Vagina (tissue), 2 donors: ENCODE measurements around the gene YWHAB. TPM values are rescaled to one million over a fixed set of nuclear protein-coding genes. Genes with fewer than 3 reads are reported as not detected.

Experiments
- DNase-seq, 2 donors: peaks; one replicate each; pipeline ENCODE4 v3.0.0-alpha.2; 2017; ENCODE audit errors: extremely low spot score in 2 of 2
- H3K27ac ChIP-seq: fragments of 200-600 bp; sonication (generic); one replicate; pipeline ENCODE4 v1.5.1; 2019
- H3K27me3 ChIP-seq: fragments of 200-600 bp; sonication (generic); one replicate; pipeline ENCODE4 v1.5.1; 2019
- H3K36me3 ChIP-seq, 2 donors: fragments of 200-600 bp; sonication (generic); one replicate each; pipeline ENCODE4 v1.5.1; 2017 to 2019
- H3K4me1 ChIP-seq: fragments of 200-600 bp; sonication (generic); one replicate; pipeline ENCODE4 v1.5.1; 2019
- H3K4me3 ChIP-seq, 2 donors: fragments of 200-600 bp; sonication (generic); 1 replicate in 1 of 2; 2 replicates in 1 of 2; pipeline ENCODE4 v1.5.1; 2016 to 2019
- H3K9me3 ChIP-seq: fragments of 200-600 bp; sonication (generic); one replicate; pipeline ENCODE4 v1.5.1; 2019
- POLR2A ChIP-seq, 2 donors: fragments of 450-650 bp; IDR thresholded peaks; one replicate each; pipeline ENCODE4 v1.6.1; 2017; ENCODE audit warnings: antibody characterized with exemption in 2 of 2, mild to moderate bottlenecking in 2 of 2, moderate library complexity in 2 of 2
- POLR2AphosphoS5 ChIP-seq, 2 donors: sonication (generic); formaldehyde crosslinking; IDR thresholded peaks; one replicate each; pipeline ENCODE4 v1.9.0; 2017; ENCODE audit warnings: antibody characterized with exemption in 2 of 2, mild to moderate bottlenecking in 2 of 2, low read depth in 1 of 2; ENCODE audit not compliant: insufficient read depth in 1 of 2
- intact Hi-C: fragments of 100-400 bp; cut with DNase I; formaldehyde crosslinking; loops from one replicate; pipeline ENCODE4 v1.15.1; 2023
- total RNA-seq: library from RNA; depleted of rRNA; stranded (reverse); fragments of >200 nt; gene quantifications from one replicate; pipeline ENCODE4 v1.2.3, GENCODE V29; 2016
- TF ChIP-seq, protein P1 (sequence below), 3 experiments: fragments of 450-650 bp in 2 of 3; fragments of 200-600 bp in 1 of 3; sonication (generic) in 1 of 3; IDR thresholded peaks; one replicate each; pipeline ENCODE4 v1.5.1; 2017 to 2019; ENCODE audit warnings: antibody characterized with exemption in 3 of 3, mild to moderate bottlenecking in 2 of 3, moderate library complexity in 2 of 3

The YWHAB gene
- total RNA-seq, 1 donor from 2014 or later = 87.4 TPM

DNA sequence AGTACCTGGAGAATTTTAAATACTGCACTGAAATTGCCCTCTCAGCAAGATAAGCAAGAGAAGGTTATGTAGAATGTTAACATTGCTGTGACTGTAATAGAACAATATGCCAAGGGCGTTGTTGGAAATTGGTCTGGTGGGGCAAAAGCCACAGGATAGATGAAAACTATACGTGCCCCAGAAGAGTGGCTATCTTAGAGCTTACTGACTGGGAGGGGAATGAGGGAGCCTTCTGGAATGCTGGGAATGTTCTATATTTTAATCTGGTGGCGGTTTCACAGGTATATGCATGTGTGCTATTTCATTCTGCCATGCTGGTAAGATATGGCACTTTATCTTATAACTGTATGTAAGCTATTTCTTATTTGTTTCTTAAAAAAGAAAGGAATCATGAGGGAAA is 35.2 kb upstream of the YWHAB start:
- Histone ChIP-seq H3K27me3 (no peaks in the 10 kb centered on the region), H3K4me3 (no peak overlapping the region), H3K27ac (no peak overlapping the region), H3K4me1 (no peaks in the 10 kb centered on the region), H3K36me3 (no peaks in the 10 kb centered on the region), H3K9me3 (no peaks in the 10 kb centered on the region)
- TF ChIP-seq POLR2A (IDR thresholded peaks at IDR 0.05) = no peak
- TF ChIP-seq, protein P1, sequence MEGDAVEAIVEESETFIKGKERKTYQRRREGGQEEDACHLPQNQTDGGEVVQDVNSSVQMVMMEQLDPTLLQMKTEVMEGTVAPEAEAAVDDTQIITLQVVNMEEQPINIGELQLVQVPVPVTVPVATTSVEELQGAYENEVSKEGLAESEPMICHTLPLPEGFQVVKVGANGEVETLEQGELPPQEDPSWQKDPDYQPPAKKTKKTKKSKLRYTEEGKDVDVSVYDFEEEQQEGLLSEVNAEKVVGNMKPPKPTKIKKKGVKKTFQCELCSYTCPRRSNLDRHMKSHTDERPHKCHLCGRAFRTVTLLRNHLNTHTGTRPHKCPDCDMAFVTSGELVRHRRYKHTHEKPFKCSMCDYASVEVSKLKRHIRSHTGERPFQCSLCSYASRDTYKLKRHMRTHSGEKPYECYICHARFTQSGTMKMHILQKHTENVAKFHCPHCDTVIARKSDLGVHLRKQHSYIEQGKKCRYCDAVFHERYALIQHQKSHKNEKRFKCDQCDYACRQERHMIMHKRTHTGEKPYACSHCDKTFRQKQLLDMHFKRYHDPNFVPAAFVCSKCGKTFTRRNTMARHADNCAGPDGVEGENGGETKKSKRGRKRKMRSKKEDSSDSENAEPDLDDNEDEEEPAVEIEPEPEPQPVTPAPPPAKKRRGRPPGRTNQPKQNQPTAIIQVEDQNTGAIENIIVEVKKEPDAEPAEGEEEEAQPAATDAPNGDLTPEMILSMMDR (IDR thresholded peaks at IDR 0.05) = no peak
- TF ChIP-seq POLR2AphosphoS5 (IDR thresholded peaks at IDR 0.05; ENCODE audit: insufficient read depth in 1 of 2, low read depth in 1 of 2) = no peak
- DNase-seq = no peak
- intact Hi-C loops = no loop called here

DNA sequence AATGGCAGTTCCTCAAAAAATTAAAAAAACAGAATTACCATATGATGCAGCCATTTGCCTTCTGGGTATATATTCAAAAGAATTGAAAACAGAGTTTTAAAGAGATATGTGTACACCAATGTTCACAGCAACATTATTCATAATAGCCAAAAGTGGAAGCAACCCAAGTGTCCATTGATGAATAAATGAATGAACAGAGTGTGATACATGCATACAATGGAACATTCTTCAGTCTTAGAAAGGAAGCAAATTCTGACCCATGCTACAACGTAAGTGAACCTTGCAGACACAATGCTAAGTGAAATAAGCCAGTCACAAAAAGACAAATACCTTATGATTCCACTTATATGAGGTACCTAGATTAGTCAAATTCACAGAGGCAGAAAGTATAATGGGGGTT is 34.7 kb upstream of the YWHAB start:
- no peak overlapping the region for H3K4me3 ChIP-seq
- TF ChIP-seq POLR2A (IDR thresholded peaks at IDR 0.05) (no peak), POLR2AphosphoS5 (IDR thresholded peaks at IDR 0.05; ENCODE audit: insufficient read depth in 1 of 2, low read depth in 1 of 2) (no peak)
- TF ChIP-seq, protein P1 (IDR thresholded peaks at IDR 0.05) = no peak
- H3K27me3 ChIP-seq = no peaks in the 10 kb centered on the region
- no peaks in the 10 kb centered on the region for H3K36me3 ChIP-seq
- no peak for DNase-seq
- H3K27ac ChIP-seq = no peak overlapping the region
- intact Hi-C loops = no loop called here
- H3K4me1 ChIP-seq = no peaks in the 10 kb centered on the region
- no peaks in the 10 kb centered on the region for H3K9me3 ChIP-seq

DNA sequence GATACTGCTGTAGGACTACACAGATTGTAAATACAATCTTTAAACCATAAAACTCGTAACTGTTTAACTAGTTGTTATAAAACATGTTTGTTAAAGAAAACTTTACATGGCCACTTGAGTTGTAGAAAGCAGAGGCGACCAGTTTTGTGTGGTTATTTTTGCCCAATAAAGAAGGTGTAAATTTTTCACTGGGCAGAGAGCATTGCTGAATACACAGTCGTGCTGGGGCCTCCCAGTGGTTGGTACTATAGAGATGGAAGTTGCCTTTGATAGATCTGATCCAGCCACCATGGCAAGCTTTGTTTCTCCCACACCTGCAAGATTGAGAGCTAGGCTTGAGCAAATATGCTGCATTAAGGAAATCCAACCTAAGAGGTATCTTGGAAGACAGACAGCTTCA is 34.0 kb upstream of the YWHAB start:
- no peaks in the 10 kb centered on the region for H3K27me3 ChIP-seq
- no peaks in the 10 kb centered on the region for H3K36me3 ChIP-seq
- no peaks in the 10 kb centered on the region for H3K4me1 ChIP-seq
- TF ChIP-seq, protein P1 (IDR thresholded peaks at IDR 0.05) = no peak
- TF ChIP-seq POLR2AphosphoS5 (IDR thresholded peaks at IDR 0.05; ENCODE audit: insufficient read depth in 1 of 2, low read depth in 1 of 2) = no peak
- TF ChIP-seq POLR2A (IDR thresholded peaks at IDR 0.05) = no peak
- intact Hi-C loops = no loop called here
- no peaks in the 10 kb centered on the region for H3K9me3 ChIP-seq
- H3K27ac ChIP-seq = no peak overlapping the region
- DNase-seq = no peak
- no peak overlapping the region for H3K4me3 ChIP-seq

DNA sequence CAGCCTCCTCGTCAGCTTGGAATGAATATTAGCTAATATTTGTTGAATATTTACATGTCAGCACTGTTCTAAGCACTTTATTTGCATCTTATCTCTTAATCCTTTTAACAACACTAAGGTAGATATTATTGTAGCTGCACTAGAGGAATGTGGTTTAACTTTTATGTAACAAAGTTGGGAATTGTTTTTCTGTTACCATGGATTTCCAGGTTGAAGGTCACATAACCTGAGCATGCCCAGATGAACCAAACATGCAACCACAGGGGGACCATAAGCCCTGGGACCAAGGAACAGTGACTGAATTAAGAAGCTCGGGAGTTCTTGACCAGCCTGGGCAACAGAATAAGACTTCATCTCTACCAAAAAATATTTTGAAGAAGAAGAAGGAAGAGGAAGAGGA is 29.1 kb upstream of the YWHAB start:
- intact Hi-C loops = no loop called here
- Histone ChIP-seq H3K27me3 (no peaks in the 10 kb centered on the region), H3K9me3 (no peaks in the 10 kb centered on the region), H3K27ac (no peak overlapping the region), H3K36me3 (no peaks in the 10 kb centered on the region), H3K4me3 (no peak overlapping the region), H3K4me1 (no peaks in the 10 kb centered on the region)
- TF ChIP-seq POLR2AphosphoS5 (IDR thresholded peaks at IDR 0.05; ENCODE audit: insufficient read depth in 1 of 2, low read depth in 1 of 2) = no peak
- TF ChIP-seq POLR2A (IDR thresholded peaks at IDR 0.05) = no peak
- TF ChIP-seq, protein P1 (IDR thresholded peaks at IDR 0.05) = no peak
- no peak for DNase-seq

GRCh38 chr20:44856856-44857448 is 28.6 kb upstream of the YWHAB start:
- intact Hi-C loops = no loop called here
- no peaks in the 10 kb centered on the region for H3K36me3 ChIP-seq
- H3K9me3 ChIP-seq = no peaks in the 10 kb centered on the region
- peaks cover 2% of the 10 kb centered on the region for H3K4me1 ChIP-seq
- no peak overlapping the region for H3K4me3 ChIP-seq
- H3K27ac ChIP-seq = no peak overlapping the region
- DNase-seq = no peak
- H3K27me3 ChIP-seq = no peaks in the 10 kb centered on the region
- TF ChIP-seq, protein P1 (IDR thresholded peaks at IDR 0.05) = no peak
- no peak for TF ChIP-seq POLR2AphosphoS5 (IDR thresholded peaks at IDR 0.05; ENCODE audit: insufficient read depth in 1 of 2, low read depth in 1 of 2)
- no peak for TF ChIP-seq POLR2A (IDR thresholded peaks at IDR 0.05)
